ENCODE results near the gene ADPRM.
A peak's percentile ranks its signal among the peaks of the same experiment; 100 is the strongest.
"Not testable (repeated sequence)": the region's sequence is repeated elsewhere in the genome, so short reads cannot be mapped to it uniquely, and the experiment has no call there.

The ADPRM gene, protein sequence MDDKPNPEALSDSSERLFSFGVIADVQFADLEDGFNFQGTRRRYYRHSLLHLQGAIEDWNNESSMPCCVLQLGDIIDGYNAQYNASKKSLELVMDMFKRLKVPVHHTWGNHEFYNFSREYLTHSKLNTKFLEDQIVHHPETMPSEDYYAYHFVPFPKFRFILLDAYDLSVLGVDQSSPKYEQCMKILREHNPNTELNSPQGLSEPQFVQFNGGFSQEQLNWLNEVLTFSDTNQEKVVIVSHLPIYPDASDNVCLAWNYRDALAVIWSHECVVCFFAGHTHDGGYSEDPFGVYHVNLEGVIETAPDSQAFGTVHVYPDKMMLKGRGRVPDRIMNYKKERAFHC

DNA sequence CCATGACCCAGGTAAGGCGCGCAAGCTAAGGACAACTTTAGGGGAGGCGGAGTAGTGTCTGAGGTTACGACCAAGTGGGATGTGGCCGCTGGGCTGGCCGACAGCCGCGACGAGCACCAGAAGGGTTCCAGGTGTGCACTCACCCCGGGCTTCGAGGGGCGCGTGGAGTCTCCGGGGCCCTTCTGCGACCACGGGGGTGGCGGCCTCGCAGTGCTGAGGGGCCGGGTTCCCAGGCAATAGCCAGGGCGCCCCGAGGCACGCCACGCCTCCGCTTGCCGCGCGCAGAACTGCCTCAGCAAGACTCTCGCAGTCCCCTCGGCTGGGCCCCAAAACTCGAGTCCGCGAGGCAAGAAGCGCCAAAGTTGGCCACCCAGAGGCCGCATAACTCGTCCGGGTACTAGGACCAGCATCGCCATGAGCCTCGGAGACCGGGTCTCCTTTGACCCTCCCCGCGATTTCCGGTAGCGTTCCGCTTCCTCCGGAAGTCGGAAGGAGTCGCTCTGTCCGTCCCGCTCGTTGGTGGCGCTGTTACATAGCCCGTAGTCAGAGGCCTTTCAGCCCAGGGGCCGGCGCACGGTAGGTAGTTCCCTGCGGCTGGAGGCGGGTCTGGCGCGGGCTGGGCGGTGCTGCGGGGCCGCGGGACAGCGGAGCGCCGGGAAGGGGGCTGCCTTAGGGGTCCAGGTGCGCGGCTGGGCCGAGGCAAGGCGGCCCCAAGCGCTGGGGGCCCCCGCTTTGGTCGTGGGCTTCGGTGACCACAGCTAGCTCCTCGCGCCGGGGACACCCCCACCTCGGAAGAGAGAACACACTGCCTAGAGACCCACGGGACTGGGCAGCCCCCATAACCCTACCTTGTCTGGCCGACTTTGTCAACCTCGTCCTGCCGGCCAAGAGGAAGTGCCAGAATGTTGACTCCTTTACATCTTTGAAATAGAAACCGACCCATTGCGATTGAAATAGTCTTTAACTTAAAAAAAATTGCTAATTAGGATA, at the start of gene ADPRM, which contains the start of gene SCO1:
Gene ADPRM, plus strand, starts transcription at position 503 of the 990 bp plus-strand sequence. CDS start 7,333 bp downstream, outside the sequence.
Gene SCO1, minus strand, starts transcription at position 442 of the 990 bp plus-strand sequence. Its CDS starts 26 bp downstream, at position 416.
- peak; percentile 79 to 83 for DNase-seq

- DNase-seq = no peak
These were observed 49.0 kb upstream of the ADPRM start for GRCh38 chr17:10648381-10648780.

DNA sequence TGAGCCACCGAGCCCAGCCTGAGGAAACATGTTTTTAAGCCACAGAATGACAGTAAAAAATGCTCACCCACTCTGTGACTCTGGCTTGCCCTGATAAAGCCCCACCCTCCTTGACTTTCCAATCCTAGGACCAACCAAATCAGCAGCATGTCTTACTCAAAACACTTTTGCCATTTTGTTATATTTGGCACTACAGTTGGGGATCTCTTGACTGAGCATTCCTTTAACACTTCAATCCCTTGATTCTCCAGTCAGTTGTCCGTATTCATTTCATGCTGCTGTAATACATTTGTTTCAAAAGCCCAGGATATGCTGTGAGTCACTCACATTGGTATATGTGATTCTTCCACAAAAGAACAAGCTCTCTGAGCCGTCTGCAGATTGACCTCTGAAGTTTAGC, 48.4 kb upstream of the ADPRM start:
- no peak for DNase-seq

GRCh38 chr17:10649602-10650001, 47.8 kb upstream of the ADPRM start:
- DNase-seq = no peak

DNA sequence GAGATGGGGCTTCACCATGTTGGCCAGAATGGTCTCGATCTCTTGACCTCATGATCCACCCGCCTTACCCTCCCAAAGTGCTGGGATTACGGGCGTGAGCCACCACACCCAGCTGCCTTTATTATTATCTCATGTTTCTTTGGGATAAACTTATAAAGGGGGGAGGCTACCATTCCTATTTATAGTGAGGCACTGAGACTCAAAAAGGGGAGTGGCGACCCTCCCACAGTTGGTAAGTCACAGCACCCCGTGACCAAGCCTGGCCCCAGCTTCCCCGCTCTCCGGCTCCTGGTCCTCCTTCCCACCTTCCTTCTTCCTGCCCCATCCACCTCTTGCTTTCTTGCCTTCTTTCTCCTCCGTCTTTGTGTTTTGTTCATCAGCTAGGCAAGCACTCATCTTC, 45.5 kb upstream of the ADPRM start:
- DNase-seq = no peak

DNA sequence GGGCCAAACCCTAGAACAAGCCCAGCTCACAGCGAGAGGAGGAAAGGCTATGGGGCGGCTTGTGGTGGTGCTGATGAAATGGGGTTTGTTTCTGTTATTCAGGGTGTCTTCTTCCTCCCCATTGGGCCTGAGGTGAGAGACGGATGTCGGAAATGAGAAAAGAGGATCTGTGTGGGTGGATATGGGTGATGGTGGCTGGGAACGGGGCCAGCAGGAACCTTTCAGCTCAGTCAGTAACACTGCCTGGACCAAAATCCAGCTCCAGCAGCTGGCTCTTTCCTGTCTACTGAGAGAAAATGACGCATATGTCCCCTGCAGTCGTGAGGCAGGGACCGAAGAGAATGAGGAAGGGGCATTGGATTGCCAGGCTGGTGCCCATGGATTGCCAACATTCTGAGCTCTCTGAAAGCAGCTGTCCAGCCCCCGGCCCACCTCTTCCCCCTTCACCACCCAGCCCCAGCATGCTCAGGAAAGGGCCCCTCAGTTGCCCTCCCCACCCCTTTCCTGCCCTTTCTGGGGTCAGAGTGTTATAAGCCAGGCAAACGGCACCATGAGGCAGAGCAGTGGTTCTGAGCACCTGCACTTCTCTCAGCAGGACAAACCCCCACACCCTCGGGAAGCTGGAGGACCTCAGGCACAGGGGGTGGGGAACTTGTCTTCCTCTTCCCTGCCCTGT, 44.3 kb upstream of the ADPRM start:
- no peak for DNase-seq

DNA sequence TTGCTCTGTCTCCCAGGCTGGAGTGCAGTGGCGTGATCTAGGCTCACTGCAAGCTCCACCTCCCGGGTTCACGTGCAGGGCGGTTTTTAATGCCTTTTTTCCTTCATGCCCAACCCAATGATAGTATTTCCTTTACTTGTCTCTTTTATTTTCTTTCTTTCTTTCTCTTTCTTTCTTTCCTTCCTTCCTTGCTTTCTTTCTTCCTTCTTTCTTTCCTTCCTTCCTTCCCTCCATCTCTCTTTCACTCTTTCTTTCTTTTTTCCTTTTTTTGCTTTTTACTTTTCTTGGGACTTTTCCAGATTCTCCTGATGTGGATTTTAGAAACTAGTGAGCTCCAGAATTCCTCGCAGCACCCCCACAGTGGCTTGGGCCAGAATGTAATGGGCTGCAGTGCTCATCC, 43.4 kb upstream of the ADPRM start:
- no peak for DNase-seq

GRCh38 chr17:10657148-10657547, 40.2 kb upstream of the ADPRM start, which contains the start of gene MYH3:
TSS of gene MYH3 (minus strand) at chr17:10657309. CDS start at chr17:10655064, 2,245 bp downstream.
- DNase-seq = no peak

- DNase-seq = no peak
These were observed 39.5 kb upstream of the ADPRM start for GRCh38 chr17:10657879-10658278.

GRCh38 chr17:10661437-10661836, 36.0 kb upstream of the ADPRM start:
- no peak for DNase-seq

DNA sequence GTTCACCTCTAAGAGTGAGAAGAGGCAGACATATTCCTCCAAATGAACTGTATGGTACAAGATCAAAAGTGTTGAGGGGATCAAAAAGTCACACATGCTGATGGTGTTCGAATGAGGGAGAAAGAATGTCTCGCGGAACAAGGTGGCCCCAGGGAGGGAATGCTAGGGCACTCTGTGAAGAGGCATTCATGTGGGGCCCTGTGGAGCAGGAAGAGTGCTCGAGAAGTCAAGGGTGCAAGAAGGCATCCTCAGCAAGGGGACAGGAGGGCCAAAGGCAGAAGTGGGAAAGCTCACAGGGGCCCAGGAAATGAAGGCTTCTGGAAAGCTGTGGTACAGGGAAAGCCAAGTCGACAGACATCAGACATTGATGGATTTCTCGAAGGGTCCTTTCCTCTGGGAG, 34.2 kb upstream of the ADPRM start:
- DNase-seq = no peak

GRCh38 chr17:10664571-10664970, 32.8 kb upstream of the ADPRM start:
- no peak for DNase-seq

- no peak for DNase-seq
These were observed 30.5 kb upstream of the ADPRM start for GRCh38 chr17:10666906-10667305.

DNA sequence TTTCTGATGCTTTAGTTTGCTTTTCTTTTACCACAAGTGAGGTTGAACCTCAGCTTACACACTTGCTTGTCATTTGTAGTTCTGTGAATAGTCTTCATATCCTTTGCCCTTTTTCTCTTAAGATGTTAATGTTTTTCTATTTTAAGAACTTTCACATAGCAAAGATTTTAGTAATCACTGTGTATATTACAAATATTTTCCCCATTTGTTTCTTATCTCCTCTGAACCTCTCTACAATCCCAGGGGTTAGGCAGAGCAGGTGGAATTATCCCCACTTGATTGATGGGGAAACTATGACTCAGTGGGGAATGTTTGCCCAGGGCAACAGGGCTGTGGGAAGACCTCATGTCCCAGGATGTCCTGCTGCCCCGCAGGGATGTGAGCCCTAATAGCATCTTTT, 28.6 kb upstream of the ADPRM start:
- no peak for DNase-seq

GRCh38 chr17:10673312-10673711, 24.1 kb upstream of the ADPRM start:
- no peak for DNase-seq

GRCh38 chr17:10674704-10675103, 22.7 kb upstream of the ADPRM start:
- no peak for DNase-seq

- DNase-seq = no peak
These were observed 15.4 kb upstream of the ADPRM start for GRCh38 chr17:10681866-10682446.

GRCh38 chr17:10683853-10684252, 13.5 kb upstream of the ADPRM start:
- no peak for DNase-seq

GRCh38 chr17:10687499-10687898, 9.9 kb upstream of the ADPRM start:
- no peak for DNase-seq

- not testable (repeated sequence) for DNase-seq
These were observed 1.5 kb upstream of the ADPRM start for GRCh38 chr17:10695875-10696407.

- no peak for DNase-seq
These were observed 863 bp downstream of the ADPRM start for GRCh38 chr17:10698096-10698818.

- no peak for DNase-seq
These were observed 2.5 kb downstream of the ADPRM start for GRCh38 chr17:10699856-10700255.

All from activated CD4-positive, alpha-beta T cell treated with anti-CD3 and anti-CD28 coated beads, Interleukin-2, amount 50 U/mL, for 4 hours (primary cell).